ENCODE results near the gene UCHL1.

DNA sequence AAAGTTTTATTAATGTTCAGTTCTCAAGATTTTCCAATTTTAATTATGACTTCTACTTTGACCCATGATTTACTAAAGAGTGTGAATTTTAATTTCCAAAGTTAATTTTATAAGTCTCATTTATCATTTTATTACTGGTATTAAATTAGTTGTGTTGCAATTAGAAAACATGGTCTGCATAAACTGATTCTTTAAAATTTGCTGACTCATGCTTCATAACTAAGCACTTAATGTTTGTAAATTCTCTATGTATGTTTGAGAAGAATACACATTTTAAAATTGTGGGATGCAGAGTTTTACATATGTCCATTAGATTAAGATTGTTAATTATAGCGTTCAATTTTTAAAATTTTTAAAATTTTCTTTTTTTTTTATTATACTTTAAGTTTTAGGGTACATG lies 20.2 kb upstream of the UCHL1 start:
- no peak for TF ChIP-seq POLR2A (IDR thresholded peaks at IDR 0.05)
- TF ChIP-seq, protein P1, sequence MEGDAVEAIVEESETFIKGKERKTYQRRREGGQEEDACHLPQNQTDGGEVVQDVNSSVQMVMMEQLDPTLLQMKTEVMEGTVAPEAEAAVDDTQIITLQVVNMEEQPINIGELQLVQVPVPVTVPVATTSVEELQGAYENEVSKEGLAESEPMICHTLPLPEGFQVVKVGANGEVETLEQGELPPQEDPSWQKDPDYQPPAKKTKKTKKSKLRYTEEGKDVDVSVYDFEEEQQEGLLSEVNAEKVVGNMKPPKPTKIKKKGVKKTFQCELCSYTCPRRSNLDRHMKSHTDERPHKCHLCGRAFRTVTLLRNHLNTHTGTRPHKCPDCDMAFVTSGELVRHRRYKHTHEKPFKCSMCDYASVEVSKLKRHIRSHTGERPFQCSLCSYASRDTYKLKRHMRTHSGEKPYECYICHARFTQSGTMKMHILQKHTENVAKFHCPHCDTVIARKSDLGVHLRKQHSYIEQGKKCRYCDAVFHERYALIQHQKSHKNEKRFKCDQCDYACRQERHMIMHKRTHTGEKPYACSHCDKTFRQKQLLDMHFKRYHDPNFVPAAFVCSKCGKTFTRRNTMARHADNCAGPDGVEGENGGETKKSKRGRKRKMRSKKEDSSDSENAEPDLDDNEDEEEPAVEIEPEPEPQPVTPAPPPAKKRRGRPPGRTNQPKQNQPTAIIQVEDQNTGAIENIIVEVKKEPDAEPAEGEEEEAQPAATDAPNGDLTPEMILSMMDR (IDR thresholded peaks at IDR 0.05 in 4 of 5, conservative IDR thresholded peaks at IDR 0.05 in 1 of 5): no peak

All from gastrocnemius medialis (tissue), 4 donors.